Natural killer cell (primary cell): ENCODE results near the gene UFD1. TPM values are rescaled to one million over a fixed set of nuclear protein-coding genes. Genes with fewer than 3 reads are reported as not detected.

Experiments
- ATAC-seq, 3 donors: fragments of 150-1000 bp in 2 of 3; fragments of 200-7000 bp in 1 of 3; cut with Tn5 transposase; 1 replicate in 1 of 3; 2 replicates in 2 of 3; pipeline ENCODE4 v1.10.0; 2021; ENCODE audit warnings: mild to moderate bottlenecking in 2 of 3, moderate library complexity in 2 of 3
- DNase-seq, 2 donors: peaks; one replicate each; pipeline versions ENCODE4 v3.0.0 to v3.0.0-alpha.2; 2013 to 2021; ENCODE audit warnings: mixed read lengths in 1 of 2
- H3K27ac ChIP-seq: one replicate; pipeline ENCODE4 v1.5.1; 2013; ENCODE audit warnings: mild to moderate bottlenecking, low read length
- H3K27me3 ChIP-seq: one replicate; pipeline ENCODE4 v1.6.1; 2013; ENCODE audit warnings: low read length; ENCODE audit not compliant: control insufficient read depth, insufficient read depth
- H3K36me3 ChIP-seq: one replicate; pipeline ENCODE4 v1.6.1; 2013; ENCODE audit warnings: low read length; ENCODE audit not compliant: control insufficient read depth, insufficient read depth
- H3K4me1 ChIP-seq: one replicate; pipeline ENCODE4 v1.6.1; 2013; ENCODE audit warnings: low read length; ENCODE audit not compliant: control insufficient read depth, insufficient read depth
- H3K4me3 ChIP-seq: one replicate; pipeline ENCODE4 v1.5.1; 2013; ENCODE audit warnings: low read length
- H3K9me3 ChIP-seq: one replicate; pipeline ENCODE4 v1.6.1; 2013; ENCODE audit warnings: low read length; ENCODE audit not compliant: control insufficient read depth, insufficient read depth
- H3K27ac Mint-ChIP-seq, 2 donors: one replicate each; pipeline ENCODE4 v1.8.0; 2022; ENCODE audit warnings: mild to moderate bottlenecking in 2 of 2, mixed read lengths in 2 of 2, moderate library complexity in 1 of 2
- H3K27me3 Mint-ChIP-seq, 2 donors: one replicate each; pipeline ENCODE4 v1.8.0; 2022; ENCODE audit warnings: low read depth in 2 of 2, mixed read lengths in 2 of 2
- H3K36me3 Mint-ChIP-seq: one replicate; pipeline ENCODE4 v1.8.0; 2022; ENCODE audit warnings: mixed read lengths
- H3K4me1 Mint-ChIP-seq, 2 donors: one replicate each; pipeline ENCODE4 v1.8.0; 2022; ENCODE audit warnings: mixed read lengths in 2 of 2
- H3K4me3 Mint-ChIP-seq: one replicate; pipeline ENCODE4 v1.8.0; 2022; ENCODE audit warnings: mild to moderate bottlenecking, moderate library complexity, mixed read lengths
- H3K9me3 Mint-ChIP-seq, 2 donors: one replicate each; pipeline ENCODE4 v1.8.0; 2022; ENCODE audit warnings: mixed read lengths in 2 of 2
- WGBS: methylation state at CpG from one replicate; pipeline ENCODE4 v1.1.7; 2013; ENCODE audit warnings: missing lambda C conversion rate; ENCODE audit not compliant: insufficient coverage; 5-methylcytosine and 5-hydroxymethylcytosine counted together
- intact Hi-C: fragments of 100-400 bp; cut with micrococcal nuclease; formaldehyde crosslinking; loops from one replicate; pipeline ENCODE4 v1.14.2; 2022
- total RNA-seq, 4 donors: library from RNA; stranded (reverse); fragments of 120-200 nt in 1 of 4; gene quantifications; one replicate each; pipeline versions ENCODE4 v1.2.3 to v1.2.4, GENCODE V29; 2013 to 2022
- TF ChIP-seq, protein P1 (sequence below): fragments of 200-600 bp; IDR thresholded peaks from one replicate; pipeline ENCODE4 v1.8.0; 2022; ENCODE audit warnings: antibody characterized with exemption

Gene UFD1
- total RNA-seq, 3 donors from 2014 or later (not counting 1 experiment from before 2014, with no cell fraction given), result 73.8 to 101 (median 77.8) TPM

DNA sequence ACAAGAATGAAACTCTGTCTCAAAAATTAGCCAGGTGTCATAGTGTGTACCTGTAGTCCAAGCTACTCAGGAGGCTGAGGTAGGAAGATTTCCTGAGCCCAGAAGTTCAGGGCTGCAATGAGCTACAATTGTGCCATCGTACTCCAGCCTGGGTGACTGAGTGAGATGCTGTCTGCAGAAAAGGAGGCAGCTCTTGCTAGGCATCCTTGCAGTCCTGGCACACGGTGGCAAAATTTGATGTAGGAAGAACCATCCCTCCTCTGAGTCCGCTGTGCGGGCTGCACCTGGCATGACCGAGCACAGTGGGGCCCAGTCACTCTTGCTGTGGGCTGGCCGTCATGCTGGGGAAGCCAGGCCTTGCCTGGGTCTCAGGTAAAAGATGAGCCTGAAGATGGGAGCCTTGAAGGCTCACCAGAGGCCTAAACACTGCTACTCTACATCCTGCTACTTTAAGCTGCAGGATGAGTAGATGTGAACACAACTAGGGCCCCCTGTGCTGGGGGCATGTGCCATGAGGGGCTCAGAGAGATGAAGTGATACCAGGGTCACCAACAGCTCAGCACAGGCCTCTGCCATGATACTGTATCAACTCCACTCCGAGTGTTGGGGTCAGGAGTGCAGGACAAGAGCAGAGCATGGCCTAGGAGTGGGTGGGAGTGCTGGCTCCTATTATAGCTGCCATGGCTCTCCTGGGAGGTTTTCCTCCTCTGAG lies 19.3 kb upstream of the UFD1 start:
- TF ChIP-seq, protein P1, sequence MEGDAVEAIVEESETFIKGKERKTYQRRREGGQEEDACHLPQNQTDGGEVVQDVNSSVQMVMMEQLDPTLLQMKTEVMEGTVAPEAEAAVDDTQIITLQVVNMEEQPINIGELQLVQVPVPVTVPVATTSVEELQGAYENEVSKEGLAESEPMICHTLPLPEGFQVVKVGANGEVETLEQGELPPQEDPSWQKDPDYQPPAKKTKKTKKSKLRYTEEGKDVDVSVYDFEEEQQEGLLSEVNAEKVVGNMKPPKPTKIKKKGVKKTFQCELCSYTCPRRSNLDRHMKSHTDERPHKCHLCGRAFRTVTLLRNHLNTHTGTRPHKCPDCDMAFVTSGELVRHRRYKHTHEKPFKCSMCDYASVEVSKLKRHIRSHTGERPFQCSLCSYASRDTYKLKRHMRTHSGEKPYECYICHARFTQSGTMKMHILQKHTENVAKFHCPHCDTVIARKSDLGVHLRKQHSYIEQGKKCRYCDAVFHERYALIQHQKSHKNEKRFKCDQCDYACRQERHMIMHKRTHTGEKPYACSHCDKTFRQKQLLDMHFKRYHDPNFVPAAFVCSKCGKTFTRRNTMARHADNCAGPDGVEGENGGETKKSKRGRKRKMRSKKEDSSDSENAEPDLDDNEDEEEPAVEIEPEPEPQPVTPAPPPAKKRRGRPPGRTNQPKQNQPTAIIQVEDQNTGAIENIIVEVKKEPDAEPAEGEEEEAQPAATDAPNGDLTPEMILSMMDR, result no peak
- Histone ChIP-seq H3K4me3 (no peak overlapping the region), H3K36me3 (no peaks in the 10 kb centered on the region), H3K4me1 (no peaks in the 10 kb centered on the region), H3K27me3 (no peaks in the 10 kb centered on the region), H3K27ac (no peak overlapping the region), H3K9me3 (no peaks in the 10 kb centered on the region)
- no peaks in the 10 kb centered on the region for H3K4me1 Mint-ChIP-seq
- WGBS, result 97% methylated on average over 7 of the region's 7 CpGs
- ATAC-seq (no peak), DNase-seq (no peak)
- no peak overlapping the region for H3K27ac Mint-ChIP-seq
- H3K9me3 Mint-ChIP-seq, result no peaks in the 10 kb centered on the region
- intact Hi-C loops, result no loop called here
- no peak overlapping the region for H3K4me3 Mint-ChIP-seq
- no peaks in the 10 kb centered on the region for H3K27me3 Mint-ChIP-seq
- no peaks in the 10 kb centered on the region for H3K36me3 Mint-ChIP-seq

DNA sequence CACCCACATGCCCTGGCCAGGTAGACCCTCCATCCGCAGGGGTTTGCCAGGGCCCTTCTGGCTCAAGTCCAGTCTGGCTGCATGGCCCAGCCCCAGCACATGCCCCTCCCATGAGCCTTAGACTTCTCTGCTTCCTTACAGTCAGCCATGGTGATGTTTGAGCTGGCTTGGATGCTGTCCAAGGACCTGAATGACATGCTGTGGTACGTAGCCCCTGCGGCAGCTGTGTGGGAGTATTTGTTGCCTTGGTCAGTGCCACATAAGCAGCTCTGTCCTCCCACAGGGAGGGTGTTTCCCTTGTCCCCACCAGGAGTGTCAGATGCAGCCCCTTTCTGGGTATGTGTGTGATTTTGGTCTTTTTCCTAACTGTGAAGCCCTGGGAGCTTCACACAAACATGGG lies 18.3 kb upstream of the UFD1 start:
- Histone ChIP-seq H3K4me3 (no peak overlapping the region), H3K27ac (no peak overlapping the region), H3K36me3 (no peaks in the 10 kb centered on the region), H3K9me3 (no peaks in the 10 kb centered on the region), H3K4me1 (no peaks in the 10 kb centered on the region), H3K27me3 (no peaks in the 10 kb centered on the region)
- no peaks in the 10 kb centered on the region for H3K36me3 Mint-ChIP-seq
- no peak overlapping the region for H3K27ac Mint-ChIP-seq
- ATAC-seq (no peak), DNase-seq (no peak)
- intact Hi-C loops, result no loop called here
- TF ChIP-seq, protein P1, result no peak
- H3K9me3 Mint-ChIP-seq, result no peaks in the 10 kb centered on the region
- H3K4me1 Mint-ChIP-seq, result no peaks in the 10 kb centered on the region
- H3K27me3 Mint-ChIP-seq, result no peaks in the 10 kb centered on the region
- no peak overlapping the region for H3K4me3 Mint-ChIP-seq
- 77% methylated on average over 3 of the region's 3 CpGs for WGBS

DNA sequence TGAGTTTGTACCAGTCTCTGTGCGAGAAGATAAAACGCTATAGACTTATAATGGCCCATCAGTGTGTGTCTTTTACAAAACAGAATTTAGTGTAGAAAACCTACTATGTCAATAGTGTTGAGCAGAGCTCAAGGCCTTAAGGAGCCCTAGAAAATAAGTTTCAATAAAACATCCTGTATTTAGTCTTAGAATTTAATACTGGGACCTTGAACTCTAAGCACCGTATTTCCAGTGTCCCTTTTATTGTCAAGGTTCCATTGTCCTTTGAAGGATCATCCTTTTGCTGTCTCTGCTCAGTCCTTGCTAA lies 17.3 kb upstream of the UFD1 start:
- Mint-ChIP-seq H3K4me3 (no peak overlapping the region), H3K36me3 (no peaks in the 10 kb centered on the region), H3K27me3 (no peaks in the 10 kb centered on the region), H3K4me1 (no peaks in the 10 kb centered on the region), H3K9me3 (no peaks in the 10 kb centered on the region), H3K27ac (no peak overlapping the region)
- H3K9me3 ChIP-seq, result no peaks in the 10 kb centered on the region
- H3K4me3 ChIP-seq, result no peak overlapping the region
- intact Hi-C loops, result loop anchor here (1.0 kb wide), 1 partner anchor 134 kb away; no protein-coding TSS in a partner anchor
- H3K27me3 ChIP-seq, result no peaks in the 10 kb centered on the region
- no peak for ATAC-seq
- WGBS, result 100% methylated on average over 3 of the region's 3 CpGs
- no peaks in the 10 kb centered on the region for H3K36me3 ChIP-seq
- no peak for DNase-seq
- H3K27ac ChIP-seq, result no peak overlapping the region
- no peaks in the 10 kb centered on the region for H3K4me1 ChIP-seq
- TF ChIP-seq, protein P1, result no peak
